Neural cell (in vitro differentiated cells): ENCODE results near the gene SFMBT2. TPM values are rescaled to one million over a fixed set of nuclear protein-coding genes. Genes with fewer than 3 reads are reported as not detected.

Experiments
- H2AFZ ChIP-seq: fragments of 200-600, 300-800 bp; sonication (generic), shearing (Covaris generic); 2 replicates; pipeline ENCODE4 v1.6.0; 2014; ENCODE audit warnings: low read depth, mild to moderate bottlenecking, antibody characterized with exemption, low read length, moderate library complexity
- H3F3A ChIP-seq: fragments of 200-600 bp; shearing (Covaris generic); 2 replicates; pipeline ENCODE4 v1.6.1; 2016; ENCODE audit warnings: mild to moderate bottlenecking, moderate library complexity, mixed read lengths, antibody characterized with exemption, low read length; ENCODE audit not compliant: insufficient read depth, poor library complexity, severe bottlenecking
- H3K27ac ChIP-seq: fragments of 200-600, 300-800 bp; sonication (generic), shearing (Covaris generic); 2 replicates; pipeline ENCODE4 v1.5.1; 2014; ENCODE audit warnings: mild to moderate bottlenecking, low read length, moderate library complexity
- H3K27me3 ChIP-seq: fragments of 300-800, 200-600 bp; sonication (generic), shearing (Covaris generic); 2 replicates; pipeline ENCODE4 v1.6.0; 2014; ENCODE audit warnings: mild to moderate bottlenecking, low read depth, low read length, moderate library complexity; ENCODE audit not compliant: insufficient read depth
- H3K36me3 ChIP-seq: fragments of 300-800, 200-600 bp; sonication (generic), shearing (Covaris generic); 2 replicates; pipeline ENCODE4 v1.5.1; 2014; ENCODE audit warnings: mild to moderate bottlenecking, antibody characterized with exemption, low read length, moderate library complexity; ENCODE audit not compliant: insufficient read depth
- H3K4me2 ChIP-seq: fragments of 300-800, 200-600 bp; sonication (generic), shearing (Covaris generic); 2 replicates; pipeline ENCODE4 v1.6.0; 2014; ENCODE audit warnings: mild to moderate bottlenecking, low read length
- H3K4me3 ChIP-seq: fragments of 300-800, 200-600 bp; sonication (generic), shearing (Covaris generic); 2 replicates; pipeline ENCODE4 v1.5.1; 2014; ENCODE audit warnings: mild to moderate bottlenecking, low read length, moderate library complexity
- H3K79me2 ChIP-seq: fragments of 200-600 bp; shearing (Covaris generic); replicated peaks from 2 replicates; pipeline ENCODE4 v1.6.0; 2014; ENCODE audit warnings: mild to moderate bottlenecking, low read length, moderate library complexity; ENCODE audit not compliant: insufficient read depth
- H3K9ac ChIP-seq: fragments of 300-800, 200-600 bp; sonication (generic), shearing (Covaris generic); 2 replicates; pipeline ENCODE4 v1.6.1; 2016; ENCODE audit warnings: mild to moderate bottlenecking, low read length, mixed read lengths
- H3K9me2 ChIP-seq: fragments of 200-600 bp; shearing (Covaris generic); 2 replicates; pipeline ENCODE4 v1.6.1; 2016; ENCODE audit warnings: mild to moderate bottlenecking, low read length, mixed read lengths; ENCODE audit not compliant: insufficient read depth
- H3K9me3 ChIP-seq: fragments of 200-600, 300-800 bp; sonication (generic), shearing (Covaris generic); 2 replicates; pipeline ENCODE4 v1.6.1; 2016; ENCODE audit warnings: mild to moderate bottlenecking, mixed run types, low read length, moderate library complexity, mixed read lengths
- H4K20me1 ChIP-seq: fragments of 200-600 bp; shearing (Covaris generic); 2 replicates; pipeline ENCODE4 v1.6.1; 2016; ENCODE audit warnings: mild to moderate bottlenecking, mixed run types; ENCODE audit not compliant: insufficient read depth
- EP300 ChIP-seq: fragments of 450-650 bp; conservative IDR thresholded peaks from 2 replicates; pipeline ENCODE4 v1.6.1; 2014; ENCODE audit warnings: antibody characterized with exemption, mild to moderate bottlenecking, moderate library complexity; ENCODE audit not compliant: poor library complexity, severe bottlenecking
- EZH2 ChIP-seq: fragments of 200-600, 300-800 bp; shearing (Covaris generic), sonication (generic); IDR thresholded peaks from 2 replicates; pipeline ENCODE4 v1.6.1; 2014; ENCODE audit warnings: antibody characterized with exemption, low read length, borderline replicate concordance, mild to moderate bottlenecking; ENCODE audit not compliant: insufficient read depth, poor library complexity, severe bottlenecking
- MXI1 ChIP-seq: fragments of 450-650 bp; conservative IDR thresholded peaks from 2 replicates; pipeline ENCODE4 v1.6.1; 2014; ENCODE audit warnings: antibody characterized with exemption, mild to moderate bottlenecking; ENCODE audit not compliant: poor library complexity, severe bottlenecking
- POLR2AphosphoS5 ChIP-seq: IDR thresholded peaks from 2 replicates; pipeline ENCODE4 v1.6.1; 2012
- RAD21 ChIP-seq: fragments of 450-650 bp; conservative IDR thresholded peaks from 2 replicates; pipeline ENCODE4 v1.6.1; 2014; ENCODE audit warnings: antibody characterized with exemption, mild to moderate bottlenecking, moderate library complexity
- SMC3 ChIP-seq: fragments of 450-650 bp; conservative IDR thresholded peaks from 2 replicates; pipeline ENCODE4 v1.6.1; 2014; ENCODE audit warnings: antibody characterized with exemption, mild to moderate bottlenecking, moderate library complexity; ENCODE audit not compliant: poor library complexity
- TAF1 ChIP-seq: IDR thresholded peaks from 2 replicates; pipeline ENCODE4 v1.6.1; 2012; ENCODE audit warnings: low read depth
- polyA plus RNA-seq: library from polyadenylated mRNA; depleted of rRNA; stranded (reverse); fragments of >200 nt; gene quantifications from 2 replicates; pipeline ENCODE4 v1.2.3, GENCODE V29; 2014
- TF ChIP-seq, protein P1 (sequence below): IDR thresholded peaks from 2 replicates; pipeline ENCODE4 v1.6.1; 2012; ENCODE audit warnings: borderline replicate concordance
- TF ChIP-seq, protein P2 (sequence below): fragments of 450-650 bp; IDR thresholded peaks from 2 replicates; pipeline ENCODE4 v1.5.1; 2014; ENCODE audit warnings: antibody characterized with exemption, mild to moderate bottlenecking, moderate library complexity; ENCODE audit not compliant: poor library complexity, severe bottlenecking

Gene SFMBT2
- polyA plus RNA-seq, 1 donor from 2014 or later: 1.3 TPM

DNA sequence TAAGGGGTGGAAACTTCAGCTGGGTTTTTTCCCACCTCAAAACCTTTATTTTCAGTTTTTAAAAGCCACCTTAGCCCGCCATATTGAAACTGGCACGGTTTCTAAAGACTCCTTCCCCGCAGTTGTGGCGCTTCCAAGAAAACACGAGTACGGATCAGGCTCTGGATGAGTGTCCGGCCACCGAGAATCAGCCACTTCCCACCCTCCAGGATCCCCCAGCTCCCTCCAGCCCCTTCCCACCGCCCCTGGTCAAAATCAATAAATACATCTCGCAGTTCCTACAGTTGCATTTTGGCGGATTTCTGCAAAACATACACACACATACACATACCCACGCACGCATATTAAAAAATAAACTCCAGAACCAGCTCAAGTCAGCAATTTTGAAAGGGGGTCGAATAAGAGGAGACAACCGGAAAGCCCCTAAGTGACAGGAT lies 1.1 kb downstream of the SFMBT2 start:
- H3F3A ChIP-seq: no peaks in the 10 kb centered on the region
- H3K36me3 ChIP-seq: no peaks in the 10 kb centered on the region
- no peaks in the 10 kb centered on the region for H3K9me3 ChIP-seq
- no peak for TF ChIP-seq EP300
- TF ChIP-seq, protein P1, sequence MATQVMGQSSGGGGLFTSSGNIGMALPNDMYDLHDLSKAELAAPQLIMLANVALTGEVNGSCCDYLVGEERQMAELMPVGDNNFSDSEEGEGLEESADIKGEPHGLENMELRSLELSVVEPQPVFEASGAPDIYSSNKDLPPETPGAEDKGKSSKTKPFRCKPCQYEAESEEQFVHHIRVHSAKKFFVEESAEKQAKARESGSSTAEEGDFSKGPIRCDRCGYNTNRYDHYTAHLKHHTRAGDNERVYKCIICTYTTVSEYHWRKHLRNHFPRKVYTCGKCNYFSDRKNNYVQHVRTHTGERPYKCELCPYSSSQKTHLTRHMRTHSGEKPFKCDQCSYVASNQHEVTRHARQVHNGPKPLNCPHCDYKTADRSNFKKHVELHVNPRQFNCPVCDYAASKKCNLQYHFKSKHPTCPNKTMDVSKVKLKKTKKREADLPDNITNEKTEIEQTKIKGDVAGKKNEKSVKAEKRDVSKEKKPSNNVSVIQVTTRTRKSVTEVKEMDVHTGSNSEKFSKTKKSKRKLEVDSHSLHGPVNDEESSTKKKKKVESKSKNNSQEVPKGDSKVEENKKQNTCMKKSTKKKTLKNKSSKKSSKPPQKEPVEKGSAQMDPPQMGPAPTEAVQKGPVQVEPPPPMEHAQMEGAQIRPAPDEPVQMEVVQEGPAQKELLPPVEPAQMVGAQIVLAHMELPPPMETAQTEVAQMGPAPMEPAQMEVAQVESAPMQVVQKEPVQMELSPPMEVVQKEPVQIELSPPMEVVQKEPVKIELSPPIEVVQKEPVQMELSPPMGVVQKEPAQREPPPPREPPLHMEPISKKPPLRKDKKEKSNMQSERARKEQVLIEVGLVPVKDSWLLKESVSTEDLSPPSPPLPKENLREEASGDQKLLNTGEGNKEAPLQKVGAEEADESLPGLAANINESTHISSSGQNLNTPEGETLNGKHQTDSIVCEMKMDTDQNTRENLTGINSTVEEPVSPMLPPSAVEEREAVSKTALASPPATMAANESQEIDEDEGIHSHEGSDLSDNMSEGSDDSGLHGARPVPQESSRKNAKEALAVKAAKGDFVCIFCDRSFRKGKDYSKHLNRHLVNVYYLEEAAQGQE: no peak
- TF ChIP-seq RAD21: no peak
- TF ChIP-seq, protein P2, sequence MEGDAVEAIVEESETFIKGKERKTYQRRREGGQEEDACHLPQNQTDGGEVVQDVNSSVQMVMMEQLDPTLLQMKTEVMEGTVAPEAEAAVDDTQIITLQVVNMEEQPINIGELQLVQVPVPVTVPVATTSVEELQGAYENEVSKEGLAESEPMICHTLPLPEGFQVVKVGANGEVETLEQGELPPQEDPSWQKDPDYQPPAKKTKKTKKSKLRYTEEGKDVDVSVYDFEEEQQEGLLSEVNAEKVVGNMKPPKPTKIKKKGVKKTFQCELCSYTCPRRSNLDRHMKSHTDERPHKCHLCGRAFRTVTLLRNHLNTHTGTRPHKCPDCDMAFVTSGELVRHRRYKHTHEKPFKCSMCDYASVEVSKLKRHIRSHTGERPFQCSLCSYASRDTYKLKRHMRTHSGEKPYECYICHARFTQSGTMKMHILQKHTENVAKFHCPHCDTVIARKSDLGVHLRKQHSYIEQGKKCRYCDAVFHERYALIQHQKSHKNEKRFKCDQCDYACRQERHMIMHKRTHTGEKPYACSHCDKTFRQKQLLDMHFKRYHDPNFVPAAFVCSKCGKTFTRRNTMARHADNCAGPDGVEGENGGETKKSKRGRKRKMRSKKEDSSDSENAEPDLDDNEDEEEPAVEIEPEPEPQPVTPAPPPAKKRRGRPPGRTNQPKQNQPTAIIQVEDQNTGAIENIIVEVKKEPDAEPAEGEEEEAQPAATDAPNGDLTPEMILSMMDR: no peak
- TF ChIP-seq SMC3: no peak
- TF ChIP-seq EZH2: no peak
- TF ChIP-seq TAF1: no peak
- no peak for TF ChIP-seq POLR2AphosphoS5
- TF ChIP-seq MXI1: no peak
- H3K27me3 ChIP-seq: peaks cover 83% of the 10 kb centered on the region
- peak overlapping the region; percentile 56 for H3K9ac ChIP-seq
- H3K4me2 ChIP-seq: peak overlapping the region; percentile 98
- no peaks in the 10 kb centered on the region for H3K79me2 ChIP-seq
- H3K27ac ChIP-seq: no peak overlapping the region
- H3K9me2 ChIP-seq: no peaks in the 10 kb centered on the region
- no peak overlapping the region for H2AFZ ChIP-seq
- peak overlapping the region; percentile 87 for H3K4me3 ChIP-seq
- no peaks in the 10 kb centered on the region for H4K20me1 ChIP-seq

DNA sequence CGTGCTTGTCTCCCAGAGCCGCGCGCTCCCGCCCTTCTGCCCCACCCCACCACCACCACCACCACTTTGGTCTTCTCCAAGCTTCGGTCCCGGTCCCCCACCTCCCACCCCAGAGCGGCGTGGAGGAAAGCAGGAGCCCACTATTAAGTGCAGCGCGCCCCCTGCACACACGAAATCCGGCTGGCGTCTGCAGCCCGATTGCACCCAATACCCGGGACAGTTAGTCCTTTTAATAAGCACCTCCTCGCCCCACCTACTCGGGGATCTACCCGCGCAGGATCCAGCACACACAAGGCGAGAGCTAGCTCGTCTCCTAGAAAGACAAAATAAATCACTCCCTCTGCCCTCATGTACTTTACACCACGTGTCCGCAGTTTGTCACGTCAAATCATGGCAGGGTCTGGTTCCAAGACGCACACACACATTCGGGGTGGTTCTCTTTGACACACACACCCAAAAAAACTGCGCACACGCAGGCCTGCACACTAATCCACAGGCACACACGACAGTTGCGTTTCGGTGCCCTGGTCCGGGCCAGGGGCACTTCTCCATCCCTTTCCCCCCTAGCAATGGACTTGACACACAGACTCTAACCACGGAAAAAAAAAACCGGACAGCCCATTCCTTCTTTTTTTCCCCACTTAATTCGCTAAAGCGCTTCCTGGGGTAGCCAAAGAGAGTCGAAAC lies 1.6 kb downstream of the SFMBT2 start:
- Histone ChIP-seq H3K27me3 (peaks cover 77% of the 10 kb centered on the region), H3F3A (no peaks in the 10 kb centered on the region), H2AFZ (peak overlapping the region; percentile 13), H3K9ac (peak overlapping the region; percentile 55), H3K4me2 (peak overlapping the region; percentile 98), H3K9me2 (no peaks in the 10 kb centered on the region), H3K36me3 (no peaks in the 10 kb centered on the region), H4K20me1 (no peaks in the 10 kb centered on the region), H3K79me2 (no peaks in the 10 kb centered on the region), H3K4me3 (peak overlapping the region; percentile 87), H3K27ac (no peak overlapping the region), H3K9me3 (no peaks in the 10 kb centered on the region)
- TF ChIP-seq EZH2 (no peak), EP300 (no peak), MXI1 (no peak), SMC3 (no peak), POLR2AphosphoS5 (no peak), RAD21 (no peak), TAF1 (no peak)
- TF ChIP-seq, protein P1: no peak
- TF ChIP-seq, protein P2: no peak
